Lung (tissue), 16 donors: Measurements from ENCODE around the gene FAM83B. TPM values are rescaled to one million over a fixed set of nuclear protein-coding genes. Genes with fewer than 3 reads are reported as not detected.
"Not testable (repeated sequence)": the region's sequence is repeated elsewhere in the genome, so short reads cannot be mapped to it uniquely, and the experiment has no call there.

ENCODE experiments used
- ATAC-seq: fragments of 200-7000 bp; cut with Tn5 transposase; one replicate; pipeline ENCODE4 v1.9.1; 2020; ENCODE audit warnings: moderate number of reproducible peaks; ENCODE audit not compliant: insufficient read depth, low FRiP score
- DNase-seq, 3 donors: peaks; one replicate each; pipeline ENCODE4 v3.0.0-alpha.2; 2013 to 2017
- H3K27ac ChIP-seq, 2 donors: one replicate each; pipeline ENCODE4 v1.5.1; 2013; ENCODE audit warnings: mild to moderate bottlenecking in 2 of 2, moderate library complexity in 2 of 2, control low read depth in 1 of 2, inconsistent platforms in 1 of 2, low read depth in 1 of 2, low read length in 1 of 2
- H3K27me3 ChIP-seq, 3 donors: one replicate each; pipeline ENCODE4 v1.5.1; 2013; ENCODE audit warnings: low read length in 2 of 3; ENCODE audit not compliant: control insufficient read depth in 3 of 3, insufficient read depth in 3 of 3
- H3K36me3 ChIP-seq, 4 donors: one replicate each; pipeline ENCODE4 v1.5.1; 2013; ENCODE audit warnings: low read length in 4 of 4, mild to moderate bottlenecking in 1 of 4, moderate library complexity in 1 of 4; ENCODE audit not compliant: control insufficient read depth in 4 of 4, insufficient read depth in 4 of 4
- H3K4me1 ChIP-seq, 5 donors: one replicate each; pipeline ENCODE4 v1.5.1; 2013; ENCODE audit warnings: low read length in 5 of 5, mild to moderate bottlenecking in 2 of 5, moderate library complexity in 1 of 5; ENCODE audit not compliant: control insufficient read depth in 5 of 5, insufficient read depth in 5 of 5
- H3K4me3 ChIP-seq: one replicate; pipeline ENCODE4 v1.5.1; 2013; ENCODE audit warnings: mild to moderate bottlenecking, control low read depth, moderate library complexity
- H3K9ac ChIP-seq, 2 donors: one replicate each; pipeline ENCODE4 v1.5.1; 2013; ENCODE audit warnings: low read length in 2 of 2, control low read depth in 1 of 2; ENCODE audit not compliant: insufficient read depth in 1 of 2
- H3K9me3 ChIP-seq, 4 donors: one replicate each; pipeline ENCODE4 v1.5.1; 2013; ENCODE audit warnings: low read length in 3 of 4, mild to moderate bottlenecking in 1 of 4, moderate library complexity in 1 of 4; ENCODE audit not compliant: control insufficient read depth in 4 of 4, insufficient read depth in 3 of 4
- WGBS, 2 donors: extraction: QIAGEN DNeasy Blood & Tissue Kit; methylation state at CpG; one replicate each; pipeline ENCODE4 v1.1.7; 2013; 5-methylcytosine and 5-hydroxymethylcytosine counted together
- long read RNA-seq, 5 donors: transcript quantifications; one replicate each; lab custom pipeline, GENCODE V29; 2026
- polyA plus RNA-seq, 2 donors: library from polyadenylated mRNA; stranded (reverse); fragments of 200-250 nt; gene quantifications; one replicate each; pipeline ENCODE4 v1.2.1, GENCODE V29; 2013
- total RNA-seq, 2 donors: library from RNA; depleted of rRNA in 1 of 2; stranded (reverse); fragments of >200 nt in 1 of 2; gene quantifications; one replicate each; pipeline ENCODE4 v1.2.1, GENCODE V29; 2014 to 2021
- TF ChIP-seq, protein P1 (sequence below): IDR thresholded peaks from 2 replicates; pipeline ENCODE4 v1.5.1; 2012; ENCODE audit warnings: mild to moderate bottlenecking; ENCODE audit errors: control extremely low read depth, extremely low read depth
- donor health status: control.
- donor health status: control.
- donor health status: Bipolar disorder and iron deficiency.
- donor health status: healthy.
- donor health status: DM: yes; HTN: yes; CAD: no.

The FAM83B gene, protein sequence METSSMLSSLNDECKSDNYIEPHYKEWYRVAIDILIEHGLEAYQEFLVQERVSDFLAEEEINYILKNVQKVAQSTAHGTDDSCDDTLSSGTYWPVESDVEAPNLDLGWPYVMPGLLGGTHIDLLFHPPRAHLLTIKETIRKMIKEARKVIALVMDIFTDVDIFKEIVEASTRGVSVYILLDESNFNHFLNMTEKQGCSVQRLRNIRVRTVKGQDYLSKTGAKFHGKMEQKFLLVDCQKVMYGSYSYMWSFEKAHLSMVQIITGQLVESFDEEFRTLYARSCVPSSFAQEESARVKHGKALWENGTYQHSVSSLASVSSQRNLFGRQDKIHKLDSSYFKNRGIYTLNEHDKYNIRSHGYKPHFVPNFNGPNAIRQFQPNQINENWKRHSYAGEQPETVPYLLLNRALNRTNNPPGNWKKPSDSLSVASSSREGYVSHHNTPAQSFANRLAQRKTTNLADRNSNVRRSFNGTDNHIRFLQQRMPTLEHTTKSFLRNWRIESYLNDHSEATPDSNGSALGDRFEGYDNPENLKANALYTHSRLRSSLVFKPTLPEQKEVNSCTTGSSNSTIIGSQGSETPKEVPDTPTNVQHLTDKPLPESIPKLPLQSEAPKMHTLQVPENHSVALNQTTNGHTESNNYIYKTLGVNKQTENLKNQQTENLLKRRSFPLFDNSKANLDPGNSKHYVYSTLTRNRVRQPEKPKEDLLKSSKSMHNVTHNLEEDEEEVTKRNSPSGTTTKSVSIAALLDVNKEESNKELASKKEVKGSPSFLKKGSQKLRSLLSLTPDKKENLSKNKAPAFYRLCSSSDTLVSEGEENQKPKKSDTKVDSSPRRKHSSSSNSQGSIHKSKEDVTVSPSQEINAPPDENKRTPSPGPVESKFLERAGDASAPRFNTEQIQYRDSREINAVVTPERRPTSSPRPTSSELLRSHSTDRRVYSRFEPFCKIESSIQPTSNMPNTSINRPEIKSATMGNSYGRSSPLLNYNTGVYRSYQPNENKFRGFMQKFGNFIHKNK
- total RNA-seq (1 to 10 TPM in 1 of 2 donors, under 1 TPM in 1; 0.86 to 4.4 TPM), polyA plus RNA-seq (under 1 TPM; 0.04 to 0.13 TPM)
- long read RNA-seq, donor 1: 0 reads
- long read RNA-seq, donor 2: 0 reads
- long read RNA-seq, donor 3: 0 reads
- long read RNA-seq, donor 4: 0 reads
- long read RNA-seq, donor 5: 0 reads

DNA sequence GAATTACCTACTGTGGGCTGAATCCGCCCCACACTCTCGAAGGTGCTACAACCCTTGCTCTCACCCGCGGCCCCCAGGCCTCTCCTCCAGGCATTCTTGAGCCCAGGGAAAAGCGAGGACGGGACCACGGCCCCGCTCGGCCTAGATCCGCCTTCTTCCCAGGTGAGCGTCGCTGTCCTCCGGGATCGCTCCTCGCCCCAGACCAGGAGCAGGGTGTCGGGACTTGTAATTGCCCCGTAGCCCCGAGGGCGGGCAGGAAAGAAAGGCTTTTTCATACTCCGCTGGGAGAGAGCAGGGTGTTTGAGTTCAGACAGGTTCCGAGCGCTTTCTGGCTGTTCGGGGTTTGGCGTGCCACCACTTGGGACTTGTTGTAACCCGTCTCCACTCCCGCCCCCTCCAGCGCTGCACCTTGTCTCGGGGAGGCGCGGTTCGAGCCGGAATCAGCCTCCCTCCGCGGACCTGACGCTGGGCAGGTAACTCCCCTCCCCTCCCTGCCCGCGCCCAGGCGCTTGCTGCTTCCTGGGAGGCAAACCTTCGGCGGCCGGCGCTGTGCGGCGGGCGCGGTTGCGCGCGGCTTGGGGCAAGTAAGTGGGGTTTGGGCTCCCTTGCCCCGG, at the start of gene FAM83B:
Gene FAM83B (plus strand): TSS at position 529 of the 614 bp plus-strand sequence. CDS start 23,476 bp downstream, outside the sequence.
- ATAC-seq (peak; percentile 41), DNase-seq (peak; percentile 56 to 66 (median 62))
- Histone ChIP-seq H3K9me3 (peaks cover 0 to 4% (median 0%) of the 10 kb centered on the region in 4 donors), H3K9ac (peak within 1 kb of the TSS; percentile 76 to 88), H3K4me1 (peaks cover 0 to 4% (median 0%) of the 10 kb centered on the region in 5 donors), H3K4me3 (peak within 1 kb of the TSS; percentile 29), H3K27me3 (peaks cover 0 to 3% (median 0%) of the 10 kb centered on the region in 3 donors), H3K36me3 (no peaks in the 10 kb centered on the region), H3K27ac (no peak within 1 kb of the TSS)
- TF ChIP-seq, protein P1, sequence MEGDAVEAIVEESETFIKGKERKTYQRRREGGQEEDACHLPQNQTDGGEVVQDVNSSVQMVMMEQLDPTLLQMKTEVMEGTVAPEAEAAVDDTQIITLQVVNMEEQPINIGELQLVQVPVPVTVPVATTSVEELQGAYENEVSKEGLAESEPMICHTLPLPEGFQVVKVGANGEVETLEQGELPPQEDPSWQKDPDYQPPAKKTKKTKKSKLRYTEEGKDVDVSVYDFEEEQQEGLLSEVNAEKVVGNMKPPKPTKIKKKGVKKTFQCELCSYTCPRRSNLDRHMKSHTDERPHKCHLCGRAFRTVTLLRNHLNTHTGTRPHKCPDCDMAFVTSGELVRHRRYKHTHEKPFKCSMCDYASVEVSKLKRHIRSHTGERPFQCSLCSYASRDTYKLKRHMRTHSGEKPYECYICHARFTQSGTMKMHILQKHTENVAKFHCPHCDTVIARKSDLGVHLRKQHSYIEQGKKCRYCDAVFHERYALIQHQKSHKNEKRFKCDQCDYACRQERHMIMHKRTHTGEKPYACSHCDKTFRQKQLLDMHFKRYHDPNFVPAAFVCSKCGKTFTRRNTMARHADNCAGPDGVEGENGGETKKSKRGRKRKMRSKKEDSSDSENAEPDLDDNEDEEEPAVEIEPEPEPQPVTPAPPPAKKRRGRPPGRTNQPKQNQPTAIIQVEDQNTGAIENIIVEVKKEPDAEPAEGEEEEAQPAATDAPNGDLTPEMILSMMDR: no peak
- WGBS, 2 donors: 9 to 15% methylated on average over 46 to 50 of the region's 50 CpGs

DNA sequence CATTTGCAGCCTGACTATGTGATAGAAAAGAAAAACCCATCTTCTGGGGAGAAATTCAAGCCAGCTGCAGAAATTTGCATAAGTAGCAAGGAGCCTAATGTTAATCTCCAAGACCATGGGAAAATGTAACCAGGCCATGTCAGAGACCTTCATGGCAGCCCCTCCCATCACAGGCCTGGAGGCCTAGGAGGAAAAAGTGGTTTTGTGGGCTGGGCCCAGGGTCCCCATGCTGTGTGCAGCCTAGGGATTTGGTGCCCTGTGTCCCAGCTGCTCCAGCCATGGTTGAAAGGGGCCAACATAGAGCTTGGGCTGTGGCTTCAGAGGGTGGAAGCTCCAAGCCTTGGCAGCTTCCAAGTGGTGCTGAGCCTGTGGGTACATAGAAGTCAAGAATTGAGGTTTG, 49.7 kb upstream of the FAM83B start:
- not testable (repeated sequence) for H3K9ac ChIP-seq, ATAC-seq, H3K4me1 ChIP-seq, DNase-seq, H3K27me3 ChIP-seq, H3K36me3 ChIP-seq, H3K4me3 ChIP-seq, H3K27ac ChIP-seq, H3K9me3 ChIP-seq

DNA sequence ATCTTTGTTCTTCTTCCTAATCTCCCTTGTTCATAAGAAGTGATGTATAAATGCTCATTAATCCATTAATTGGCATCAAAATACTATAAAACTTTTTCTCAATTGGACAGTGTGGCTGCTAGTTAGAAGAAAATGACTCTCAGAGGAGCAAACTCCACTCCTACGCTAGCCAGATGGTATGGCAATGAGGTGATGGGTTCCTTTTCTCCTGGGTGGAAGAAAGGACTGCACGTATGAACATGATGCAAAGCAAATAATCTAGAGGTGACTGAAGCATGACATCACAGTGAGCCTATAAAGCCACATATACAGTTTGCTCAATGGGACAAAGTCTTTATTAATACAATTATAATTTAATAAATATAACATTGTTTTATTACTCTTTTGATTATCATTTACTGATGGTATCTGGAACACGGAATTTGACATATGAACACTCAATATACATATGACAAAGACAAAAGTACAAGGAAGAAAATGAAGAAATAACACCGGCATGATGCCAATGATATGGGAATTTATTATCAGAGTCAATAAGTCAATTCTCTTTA, 46.4 kb upstream of the FAM83B start:
- Histone ChIP-seq H3K27me3 (no peaks in the 10 kb centered on the region), H3K9ac (no peak overlapping the region), H3K27ac (no peak overlapping the region), H3K4me3 (no peak overlapping the region), H3K4me1 (peaks cover 0 to 5% (median under 1%) of the 10 kb centered on the region in 5 donors), H3K9me3 (no peaks in the 10 kb centered on the region), H3K36me3 (no peaks in the 10 kb centered on the region)
- TF ChIP-seq, protein P1: no peak
- no peak for ATAC-seq
- WGBS, 2 donors: 81 to 86% methylated on average over 4 of the region's 4 CpGs
- no peak for DNase-seq
